ENCODE results near the gene ABCA7.

- TF ChIP-seq POLR2A (IDR thresholded peaks at IDR 0.05) (no peak), CTCF (IDR thresholded peaks at IDR 0.05) (no peak)
Observed at GRCh38 chr19:1074544-1075283, 34.8 kb downstream of the ABCA7 start.

Measured in adrenal gland (tissue), 5 donors.